GM10248 (cell line): Measurements from ENCODE around the gene SERPIND1.

Experiments used
- CTCF ChIA-PET: fragments of 300-600 bp; sonication (Branson Sonifier 250); formaldehyde crosslinking; extraction: SDS; loops from one replicate; lab custom pipeline; 2021; ENCODE audit warnings: antibody characterized with exemption; lab: Yijun Ruan, JAX
- POLR2A ChIA-PET: fragments of 350-650 bp; sonication (Branson Sonifier 250); formaldehyde crosslinking; extraction: SDS; loops from one replicate; lab custom pipeline; 2020; ENCODE audit warnings: antibody characterized with exemption; lab: Yijun Ruan, JAX
- DNase-seq: peaks from one replicate; pipeline ENCODE4 v3.0.0; 2012; ENCODE audit errors: extremely low spot score
- TF ChIP-seq, protein P1 (sequence below): IDR thresholded peaks from 2 replicates; pipeline ENCODE4 v1.5.1; 2012; ENCODE audit warnings: mild to moderate bottlenecking, low read depth; ENCODE audit errors: extremely low read depth, missing control alignments, control extremely low read depth

The SERPIND1 gene, protein sequence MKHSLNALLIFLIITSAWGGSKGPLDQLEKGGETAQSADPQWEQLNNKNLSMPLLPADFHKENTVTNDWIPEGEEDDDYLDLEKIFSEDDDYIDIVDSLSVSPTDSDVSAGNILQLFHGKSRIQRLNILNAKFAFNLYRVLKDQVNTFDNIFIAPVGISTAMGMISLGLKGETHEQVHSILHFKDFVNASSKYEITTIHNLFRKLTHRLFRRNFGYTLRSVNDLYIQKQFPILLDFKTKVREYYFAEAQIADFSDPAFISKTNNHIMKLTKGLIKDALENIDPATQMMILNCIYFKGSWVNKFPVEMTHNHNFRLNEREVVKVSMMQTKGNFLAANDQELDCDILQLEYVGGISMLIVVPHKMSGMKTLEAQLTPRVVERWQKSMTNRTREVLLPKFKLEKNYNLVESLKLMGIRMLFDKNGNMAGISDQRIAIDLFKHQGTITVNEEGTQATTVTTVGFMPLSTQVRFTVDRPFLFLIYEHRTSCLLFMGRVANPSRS

DNA sequence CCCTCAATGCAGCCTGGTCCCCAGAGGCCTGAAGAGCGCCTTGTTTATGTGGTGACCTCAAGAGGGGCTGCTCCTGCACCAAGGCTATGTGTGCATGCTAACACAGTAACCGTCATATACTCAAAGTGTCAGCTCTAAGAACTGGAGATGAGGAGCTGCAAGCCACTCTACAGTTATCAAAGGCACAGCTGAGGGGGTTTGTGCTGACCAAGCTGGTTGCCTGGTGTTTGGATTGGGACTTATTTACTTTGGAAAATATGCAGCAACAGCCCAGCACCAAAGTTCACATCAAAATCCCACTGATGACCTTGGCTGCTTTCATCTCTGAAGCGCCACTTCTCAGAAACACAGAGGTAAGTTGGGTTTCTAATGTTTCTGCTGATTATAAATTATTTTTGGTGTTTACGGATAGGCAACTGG lies at the start of gene SERPIND1:
Gene SERPIND1, plus strand, starts transcription at position 321 of the 420 bp plus-strand sequence. CDS start 5,200 bp downstream, outside the sequence.
- TF ChIP-seq, protein P1, sequence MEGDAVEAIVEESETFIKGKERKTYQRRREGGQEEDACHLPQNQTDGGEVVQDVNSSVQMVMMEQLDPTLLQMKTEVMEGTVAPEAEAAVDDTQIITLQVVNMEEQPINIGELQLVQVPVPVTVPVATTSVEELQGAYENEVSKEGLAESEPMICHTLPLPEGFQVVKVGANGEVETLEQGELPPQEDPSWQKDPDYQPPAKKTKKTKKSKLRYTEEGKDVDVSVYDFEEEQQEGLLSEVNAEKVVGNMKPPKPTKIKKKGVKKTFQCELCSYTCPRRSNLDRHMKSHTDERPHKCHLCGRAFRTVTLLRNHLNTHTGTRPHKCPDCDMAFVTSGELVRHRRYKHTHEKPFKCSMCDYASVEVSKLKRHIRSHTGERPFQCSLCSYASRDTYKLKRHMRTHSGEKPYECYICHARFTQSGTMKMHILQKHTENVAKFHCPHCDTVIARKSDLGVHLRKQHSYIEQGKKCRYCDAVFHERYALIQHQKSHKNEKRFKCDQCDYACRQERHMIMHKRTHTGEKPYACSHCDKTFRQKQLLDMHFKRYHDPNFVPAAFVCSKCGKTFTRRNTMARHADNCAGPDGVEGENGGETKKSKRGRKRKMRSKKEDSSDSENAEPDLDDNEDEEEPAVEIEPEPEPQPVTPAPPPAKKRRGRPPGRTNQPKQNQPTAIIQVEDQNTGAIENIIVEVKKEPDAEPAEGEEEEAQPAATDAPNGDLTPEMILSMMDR = no peak
- CTCF ChIA-PET = interaction anchor here (1.1 to 4.7 kb wide), 3 partner anchors 11 to 24 kb away, joined by 3 to 42 read pairs (median 3); no protein-coding TSS in a partner anchor
- no peak for DNase-seq
- POLR2A ChIA-PET = no interaction called here

DNA sequence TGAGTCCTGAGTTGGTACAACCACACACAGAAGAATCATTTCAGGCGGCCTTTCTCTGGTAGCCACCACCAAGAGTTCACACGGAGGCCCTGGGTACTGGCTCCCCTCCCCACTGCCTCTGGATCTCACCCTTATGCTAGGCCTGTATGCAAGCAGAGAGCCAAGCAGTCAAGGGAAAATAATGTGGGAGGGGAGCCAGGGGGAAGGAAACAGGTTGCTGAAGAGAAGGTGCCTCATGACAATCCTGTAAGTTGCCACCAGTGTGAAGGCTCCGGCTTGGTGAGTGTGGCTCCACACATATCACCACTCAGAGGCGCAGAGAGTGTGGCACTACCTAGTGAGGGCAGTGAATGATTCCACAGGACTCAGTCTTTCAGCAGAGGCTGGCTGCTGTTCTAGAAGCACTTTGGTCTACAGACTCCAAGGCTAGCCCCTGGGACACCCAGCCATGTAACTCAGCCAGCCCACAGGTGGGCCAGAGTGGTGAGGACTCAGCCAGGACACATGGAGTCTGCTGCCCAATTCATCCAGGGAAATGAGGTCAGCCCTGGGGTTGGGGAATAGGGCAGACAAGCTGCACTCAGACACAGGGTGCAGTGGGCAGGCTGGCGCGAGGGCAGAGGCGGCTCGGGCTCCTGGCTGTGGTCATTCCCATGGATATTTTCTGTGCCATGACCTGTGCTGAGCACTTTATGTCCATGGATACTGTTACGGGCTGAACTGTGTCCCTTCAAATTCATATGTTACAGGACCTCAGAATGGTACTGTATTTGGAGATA lies 49.0 kb upstream of the SERPIND1 start:
- ChIA-PET CTCF (interaction anchor here (1.3 kb wide), 1 partner anchor 17 kb away, joined by 3 read pairs; no protein-coding TSS in a partner anchor), POLR2A (no interaction called here)
- DNase-seq = no peak
- TF ChIP-seq, protein P1 = no peak

DNA sequence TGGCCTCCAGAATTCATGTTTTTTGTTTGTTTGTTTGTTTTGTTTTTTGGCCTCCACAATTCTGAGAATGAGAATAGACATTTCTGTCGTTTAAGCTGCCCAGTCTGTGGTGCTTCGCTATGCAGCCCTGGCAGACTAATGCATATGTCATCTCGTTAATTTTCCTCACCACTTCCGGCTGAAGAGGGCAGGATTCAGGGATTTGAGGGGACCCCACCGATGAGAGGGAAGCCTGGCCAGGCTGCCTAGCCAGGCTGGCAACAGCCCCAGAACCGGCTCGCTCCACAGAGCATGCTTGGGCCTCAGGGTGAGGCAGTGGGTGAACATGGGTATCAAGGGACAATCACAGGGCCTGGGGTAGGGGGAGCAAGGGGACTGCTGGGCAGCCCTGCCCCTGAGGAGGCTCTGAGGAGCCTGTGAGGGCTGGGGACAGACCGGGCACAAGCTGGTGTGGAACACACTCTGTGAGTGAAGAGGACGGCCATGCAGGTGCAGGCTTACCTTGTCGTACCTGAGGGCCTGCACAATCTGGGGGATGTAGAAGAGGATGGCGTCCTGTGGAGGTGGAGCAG lies 47.8 kb upstream of the SERPIND1 start:
- POLR2A ChIA-PET = no interaction called here
- no peak for DNase-seq
- CTCF ChIA-PET = interaction anchor here (1.3 kb wide), 1 partner anchor 15 kb away, joined by 3 read pairs; no protein-coding TSS in a partner anchor
- TF ChIP-seq, protein P1 = no peak

DNA sequence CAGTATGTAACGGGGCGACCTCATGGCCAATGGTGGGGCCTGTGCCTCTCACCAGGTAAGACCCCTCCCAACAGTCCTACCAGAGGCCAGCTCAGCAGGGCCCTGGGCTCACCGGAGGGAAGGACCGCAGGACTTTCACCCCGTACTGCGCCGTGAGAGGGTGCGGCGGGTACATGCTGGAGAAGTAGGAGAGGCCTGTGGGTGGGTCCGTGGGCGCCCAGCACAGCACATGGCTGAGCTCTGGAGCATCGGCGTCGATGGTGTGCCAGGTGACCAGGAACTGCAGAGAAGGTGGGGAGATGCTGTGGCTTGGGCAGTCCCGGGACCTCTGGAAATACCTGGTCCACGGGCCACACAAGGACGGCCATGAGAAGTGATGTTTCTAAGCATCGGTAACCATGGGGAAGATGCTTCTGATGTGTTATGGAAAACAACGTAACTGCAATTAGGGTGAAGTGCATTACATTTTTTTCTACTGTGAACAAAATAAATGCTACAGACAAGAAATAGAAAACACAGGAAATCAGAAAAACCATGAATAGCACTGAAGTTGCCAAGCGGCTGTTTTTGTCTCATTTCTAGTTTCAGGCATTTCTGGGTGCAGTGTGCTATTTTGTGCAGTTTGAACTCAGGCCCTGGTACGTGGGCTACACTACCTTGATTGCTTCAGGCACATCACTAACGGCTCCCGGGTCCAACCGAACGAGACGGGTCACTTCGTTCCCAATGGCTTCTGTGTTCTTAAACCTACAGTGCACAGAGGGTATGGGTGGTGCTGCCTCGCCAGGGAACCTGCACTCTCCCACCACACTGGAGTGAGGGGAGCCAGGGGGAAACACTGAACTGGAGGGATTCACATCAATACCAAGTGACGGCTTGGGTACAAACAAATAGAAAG lies 46.5 kb upstream of the SERPIND1 start:
- DNase-seq = no peak
- POLR2A ChIA-PET = no interaction called here
- CTCF ChIA-PET = no interaction called here

DNA sequence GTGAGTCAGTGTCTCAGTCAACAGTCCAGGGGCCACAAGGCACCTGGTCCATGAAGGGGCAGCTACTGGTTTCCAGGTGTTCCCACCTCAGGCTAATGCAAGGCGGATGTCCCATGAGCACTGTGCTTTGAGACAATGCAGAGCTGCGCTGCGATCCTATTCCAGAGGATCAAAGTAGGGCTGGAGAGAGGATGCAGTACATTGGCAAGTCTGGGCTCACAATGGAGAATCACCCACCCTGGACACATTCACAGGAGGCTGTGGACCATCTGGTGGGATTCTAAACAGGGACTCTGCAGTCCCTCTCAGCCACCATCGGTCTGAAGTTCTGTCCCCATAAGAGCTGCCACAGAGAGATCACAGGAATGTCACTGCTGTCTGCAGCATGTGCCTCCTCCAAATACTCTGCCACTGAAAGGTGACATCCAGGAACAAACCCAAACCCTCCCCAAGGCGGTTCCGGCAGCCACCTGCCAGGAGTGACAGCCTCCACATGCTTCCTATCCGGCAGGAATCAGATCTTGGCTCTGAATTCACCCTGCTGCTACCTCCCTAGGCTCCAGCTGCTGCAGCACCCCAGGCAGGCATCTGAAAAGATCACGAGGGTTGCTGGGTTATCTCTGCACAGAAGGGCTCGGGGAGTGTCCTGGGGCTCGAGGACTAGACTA lies 45.3 kb upstream of the SERPIND1 start:
- TF ChIP-seq, protein P1 = no peak
- ChIA-PET CTCF (no interaction called here), POLR2A (no interaction called here)
- DNase-seq = no peak

More for the DNA sequence above, 46.5 kb upstream of the SERPIND1 start:
- TF ChIP-seq, protein P1 = no peak
